ENCODE measurements around the gene SPTLC1.

SPTLC1 gene

GRCh38 chr9:92077888-92078287, 37.3 kb downstream of the SPTLC1 start:
- no peak for DNase-seq

GRCh38 chr9:92071634-92072033, 43.6 kb downstream of the SPTLC1 start:
- no peak for DNase-seq

GRCh38 chr9:92066168-92066567, 49.0 kb downstream of the SPTLC1 start:
- DNase-seq = no peak

- peak; percentile 1 for DNase-seq
These were observed 50.5 kb downstream of the SPTLC1 start for GRCh38 chr9:92064711-92065110.

- no peak for DNase-seq
These were observed 54.0 kb downstream of the SPTLC1 start for GRCh38 chr9:92061184-92061583.

GRCh38 chr9:92059661-92060060, 55.6 kb downstream of the SPTLC1 start:
- no peak for DNase-seq

DNA sequence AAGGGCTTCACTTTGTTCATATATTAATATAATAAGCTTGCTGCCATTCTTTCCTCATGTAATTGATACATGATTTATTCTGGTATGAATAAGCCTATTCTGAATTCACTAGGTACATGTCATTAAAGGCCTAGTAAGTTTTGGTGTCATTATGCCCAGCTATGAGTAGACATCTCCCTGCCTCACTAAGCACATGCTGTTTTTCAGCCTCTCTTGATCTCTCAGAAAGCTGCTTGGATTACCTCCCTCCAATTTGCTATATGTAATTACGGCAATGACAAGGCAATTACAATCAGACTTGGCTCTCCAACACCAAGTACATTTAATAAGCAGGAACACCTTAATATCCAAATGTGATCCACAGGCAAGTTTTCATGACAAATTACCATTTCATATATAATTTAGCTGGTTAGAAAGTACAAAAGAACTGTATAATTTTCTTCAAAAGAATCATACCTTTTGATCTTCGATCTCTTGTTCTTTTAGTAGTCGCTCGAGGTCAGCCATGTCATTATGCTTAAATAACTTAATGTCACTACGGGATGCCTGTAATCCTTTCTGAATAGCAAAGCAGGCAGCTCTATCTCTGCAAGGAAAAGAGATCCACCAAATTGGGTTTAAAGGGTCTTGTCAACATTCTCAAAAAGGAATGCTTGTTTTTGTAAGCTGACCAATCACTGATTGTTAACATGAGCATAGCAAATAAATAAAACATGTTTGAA, 56.3 kb downstream of the SPTLC1 start:
- DNase-seq = no peak

- no peak for DNase-seq
These were observed 57.2 kb downstream of the SPTLC1 start for GRCh38 chr9:92058026-92058425.

- no peak for DNase-seq
These were observed 58.0 kb downstream of the SPTLC1 start for GRCh38 chr9:92057226-92057625.

DNA sequence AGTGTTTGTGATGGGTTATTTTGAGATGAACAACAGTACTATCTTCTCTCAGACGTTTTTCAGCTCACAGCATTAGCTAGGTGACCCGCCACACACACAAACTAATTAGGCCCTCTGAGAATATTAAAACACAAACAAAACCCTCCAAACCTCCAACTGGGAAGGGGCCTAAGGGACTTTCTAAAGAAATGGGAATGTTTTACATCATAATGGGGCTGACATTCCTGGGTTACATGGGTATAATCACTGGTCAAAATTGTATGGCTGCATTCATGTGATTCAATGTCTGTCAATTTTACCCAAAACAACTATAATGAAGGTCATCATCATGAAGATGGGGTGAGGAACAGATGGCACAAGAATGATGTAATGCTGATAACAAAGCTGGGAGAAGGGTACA, 59.6 kb downstream of the SPTLC1 start:
- no peak for DNase-seq

DNA sequence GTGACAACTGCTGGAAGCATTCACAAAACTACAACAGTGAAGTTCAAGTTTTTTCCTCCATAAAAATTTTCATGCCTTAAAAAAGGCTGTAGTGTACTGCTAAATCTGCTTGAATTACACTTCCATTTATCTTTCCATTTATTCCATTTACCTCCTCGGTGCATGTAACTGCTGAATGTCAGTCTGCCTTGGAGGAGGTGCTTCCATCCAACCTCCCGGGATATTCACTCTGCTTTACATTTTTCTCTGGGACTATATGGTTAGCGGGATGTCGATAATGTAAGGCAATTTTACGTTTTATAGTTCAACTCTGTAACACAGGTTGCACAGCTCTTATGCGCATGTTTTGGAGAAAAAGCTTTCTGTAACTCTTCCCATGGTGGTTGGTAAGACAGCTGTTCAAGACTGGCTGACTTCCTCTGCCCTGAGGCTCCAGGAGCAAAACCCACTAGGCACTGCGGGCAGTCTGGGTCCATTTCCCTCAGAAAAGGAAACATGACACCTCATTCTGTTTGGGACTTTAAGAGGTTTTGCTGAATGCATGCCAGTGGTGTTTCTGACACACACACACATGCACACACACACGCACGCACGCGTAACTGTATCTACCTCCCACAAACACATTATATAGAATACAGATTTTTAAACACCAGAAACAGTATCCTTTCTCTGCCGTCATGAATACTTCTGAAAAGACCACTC, 66.1 kb downstream of the SPTLC1 start:
- no peak for DNase-seq

DNA sequence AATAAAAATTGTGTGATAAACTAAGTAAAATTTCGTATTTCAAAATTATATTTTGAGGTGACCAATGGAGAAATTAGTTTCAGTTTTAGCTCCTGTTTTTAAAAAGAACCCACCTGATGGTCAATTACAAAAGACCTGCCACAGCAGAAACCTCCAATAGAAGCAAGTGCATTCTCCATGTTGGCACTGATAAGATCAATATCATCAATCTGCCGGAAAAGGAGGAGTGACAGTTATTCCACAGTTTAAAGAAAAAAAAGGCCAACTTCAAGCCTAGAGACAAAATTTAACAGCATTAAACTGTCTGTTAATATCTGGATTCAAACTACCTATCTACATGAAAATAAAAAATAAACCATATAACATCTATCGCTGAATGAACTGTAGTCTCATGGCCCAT, 67.7 kb downstream of the SPTLC1 start:
- DNase-seq = no peak

DNA sequence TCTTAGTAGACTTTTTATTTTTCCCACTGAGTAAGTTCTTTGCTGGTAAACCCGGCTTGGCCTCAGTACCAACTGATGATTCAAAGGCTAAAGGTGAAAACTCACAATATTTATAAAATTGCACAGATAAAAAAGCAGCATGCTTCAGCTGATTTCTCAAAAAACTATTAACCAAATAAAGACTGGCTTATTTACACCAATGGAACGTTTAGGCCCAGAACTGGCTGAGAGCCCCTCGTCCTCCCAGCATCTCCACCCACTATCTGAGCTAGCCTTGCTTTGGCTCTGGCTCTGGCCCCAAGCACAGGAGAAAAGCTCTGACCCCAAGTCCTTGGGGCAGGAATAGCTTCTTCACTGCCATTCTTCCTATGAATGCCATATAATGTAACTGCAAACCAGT, 68.5 kb downstream of the SPTLC1 start:
- DNase-seq = no peak

GRCh38 chr9:92044936-92045335, 70.3 kb downstream of the SPTLC1 start:
- no peak for DNase-seq

GRCh38 chr9:92043002-92043401, 72.2 kb downstream of the SPTLC1 start:
- DNase-seq = no peak

DNA sequence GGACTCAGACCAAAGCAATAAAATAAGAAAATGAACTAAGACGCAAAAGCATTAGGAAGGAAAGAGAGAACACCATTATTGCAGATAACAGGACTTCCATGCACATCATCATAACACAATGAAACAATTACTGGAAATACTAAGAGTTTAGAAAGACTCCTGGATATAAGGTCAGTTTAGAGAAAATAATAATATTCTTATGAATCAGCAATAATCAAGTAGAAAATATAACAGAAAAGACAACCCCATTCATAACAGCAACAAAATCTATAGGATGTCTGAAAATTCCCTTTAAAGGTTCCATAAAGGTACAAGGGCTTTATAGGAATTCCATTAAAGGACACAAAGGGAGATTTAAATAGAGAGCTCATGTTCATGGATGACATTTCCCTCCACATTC, 73.0 kb downstream of the SPTLC1 start:
- no peak for DNase-seq

GRCh38 chr9:92036756-92037155, 78.5 kb downstream of the SPTLC1 start:
- no peak for DNase-seq

- DNase-seq = no peak
These were observed 78.8 kb downstream of the SPTLC1 start for GRCh38 chr9:92036411-92036746.

DNA sequence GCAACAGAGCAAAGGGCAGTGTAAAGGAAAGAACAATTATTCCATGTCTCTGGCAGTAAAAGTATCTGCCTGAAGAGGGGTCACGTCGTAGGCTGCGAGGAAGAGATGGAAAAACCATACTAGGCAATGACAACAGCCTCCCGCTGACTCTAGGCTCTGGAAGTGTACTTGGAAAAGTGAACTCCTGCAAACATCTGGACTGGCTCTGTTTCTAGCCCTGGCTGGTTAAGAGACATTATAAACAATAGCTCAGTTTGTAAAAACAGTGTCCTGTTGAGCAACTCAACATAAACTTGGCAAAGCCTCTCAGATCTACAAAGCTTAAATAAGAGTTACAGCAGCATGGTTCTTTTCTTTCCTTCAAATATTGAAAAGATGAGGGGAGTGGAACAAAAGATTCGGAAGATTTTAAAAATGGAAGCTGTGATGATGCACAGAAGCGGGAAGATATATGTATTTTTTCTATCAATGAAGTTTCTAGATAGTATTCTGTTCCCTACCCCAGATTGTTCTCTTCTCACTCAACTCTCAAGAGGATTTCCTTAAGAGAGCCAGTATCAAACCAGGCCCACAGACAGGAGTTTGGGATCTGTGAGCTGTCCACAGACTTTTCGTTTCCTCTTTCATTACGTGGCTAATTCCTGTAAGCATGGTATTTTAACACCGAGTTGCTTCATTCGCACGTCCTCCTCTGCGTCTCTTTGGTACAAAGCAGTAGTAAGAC, 79.4 kb downstream of the SPTLC1 start:
- DNase-seq = peak; percentile 70

- peak; percentile 5 for DNase-seq
These were observed 80.1 kb downstream of the SPTLC1 start for GRCh38 chr9:92035146-92035545.

- no peak for DNase-seq
These were observed 81.2 kb downstream of the SPTLC1 start for GRCh38 chr9:92033991-92034390.

GRCh38 chr9:92033307-92033706, 81.9 kb downstream of the SPTLC1 start:
- no peak for DNase-seq

DNA sequence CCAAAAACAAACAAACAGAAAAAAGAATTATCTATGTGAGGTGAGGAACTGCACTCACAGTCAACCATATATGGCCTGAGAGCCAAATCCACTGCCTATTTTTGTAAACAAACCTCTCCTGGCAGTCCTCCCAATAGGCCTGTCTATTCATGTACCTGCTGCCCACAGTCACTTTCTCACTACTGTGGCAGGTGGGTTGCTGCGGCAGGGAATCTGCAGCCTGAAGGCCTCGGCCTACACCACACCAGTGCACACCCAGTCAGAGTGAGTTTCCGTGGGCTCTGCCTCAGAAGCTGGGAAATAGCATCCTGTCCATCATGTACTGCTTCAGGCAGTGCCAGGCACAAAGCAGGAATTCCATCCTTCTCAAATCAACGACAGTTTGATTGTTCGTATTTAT, 82.3 kb downstream of the SPTLC1 start:
- DNase-seq = no peak

DNA sequence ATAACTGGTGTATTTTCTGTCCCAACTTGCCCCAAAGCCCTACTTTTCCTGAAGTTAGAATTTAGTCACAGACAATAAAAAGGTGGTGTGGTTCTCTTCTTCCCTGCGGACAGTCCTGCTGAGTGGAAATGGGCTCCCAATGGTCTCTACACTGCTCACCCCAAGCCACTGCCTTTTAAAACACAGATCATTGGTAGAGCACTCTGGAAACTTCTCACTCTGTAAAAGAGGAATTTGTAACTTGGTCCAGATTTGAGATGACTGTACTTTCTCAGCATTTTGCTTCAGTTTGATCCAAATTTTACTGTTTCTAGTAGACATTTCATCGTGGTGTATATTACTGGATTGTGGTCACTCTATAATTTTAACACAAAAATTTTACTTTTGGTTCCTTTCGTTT, 84.8 kb downstream of the SPTLC1 start:
- no peak for DNase-seq
